ENCODE measurements around the gene TEX35. TPM values are rescaled to one million over a fixed set of nuclear protein-coding genes. Genes with fewer than 3 reads are reported as not detected.

The TEX35 gene
- polyA plus RNA-seq, 1 experiment = not detected

- no peak overlapping the region for H3K4me3 ChIP-seq (ENCODE audit: low read depth, low read length)
- POLR2A ChIA-PET = no interaction called here
- no peak for TF ChIP-seq CTCF (IDR thresholded peaks at IDR 0.05; ENCODE audit: insufficient read depth, low read depth, low read length)
- no peak for DNase-seq (ENCODE audit: low read depth)
- CTCF ChIA-PET = no interaction called here
- H3K36me3 ChIP-seq (ENCODE audit: control insufficient read depth, insufficient read depth, low read length) = no peaks in the 10 kb centered on the region
- no peaks in the 10 kb centered on the region for H3K27me3 ChIP-seq (ENCODE audit: control insufficient read depth, insufficient read depth, low read length)
Observed at GRCh38 chr1:178563099-178563820, 50.4 kb downstream of the TEX35 start.

GRCh38 chr1:178564086-178564782, 51.3 kb downstream of the TEX35 start:
- H3K4me3 ChIP-seq (ENCODE audit: low read depth, low read length) = no peak overlapping the region
- no peak for DNase-seq (ENCODE audit: low read depth)
- H3K27me3 ChIP-seq (ENCODE audit: control insufficient read depth, insufficient read depth, low read length) = no peaks in the 10 kb centered on the region
- CTCF ChIA-PET = interaction anchor here (0.8 to 1.2 kb wide), 3 partner anchors 9 to 24 kb away, joined by 3 to 5 read pairs (median 4); no protein-coding TSS in a partner anchor
- H3K36me3 ChIP-seq (ENCODE audit: control insufficient read depth, insufficient read depth, low read length) = no peaks in the 10 kb centered on the region
- POLR2A ChIA-PET = interaction anchor here (0.6 kb wide), 1 partner anchor 120 kb away, joined by 3 read pairs; no protein-coding TSS in a partner anchor
- no peak for TF ChIP-seq CTCF (IDR thresholded peaks at IDR 0.05; ENCODE audit: insufficient read depth, low read depth, low read length)

- H3K27me3 ChIP-seq (ENCODE audit: control insufficient read depth, insufficient read depth, low read length) = no peaks in the 10 kb centered on the region
- DNase-seq (ENCODE audit: low read depth) = no peak
- ChIA-PET CTCF (interaction anchor here (0.8 to 1.2 kb wide), 3 partner anchors 8 to 23 kb away, joined by 3 to 5 read pairs (median 4); no protein-coding TSS in a partner anchor), POLR2A (interaction anchor here (0.6 kb wide), 1 partner anchor 120 kb away, joined by 3 read pairs; no protein-coding TSS in a partner anchor)
- H3K4me3 ChIP-seq (ENCODE audit: low read depth, low read length) = no peak overlapping the region
- TF ChIP-seq CTCF (IDR thresholded peaks at IDR 0.05; ENCODE audit: insufficient read depth, low read depth, low read length) = no peak
- no peaks in the 10 kb centered on the region for H3K36me3 ChIP-seq (ENCODE audit: control insufficient read depth, insufficient read depth, low read length)
Observed at GRCh38 chr1:178564783-178565180, 51.9 kb downstream of the TEX35 start.

GRCh38 chr1:178565586-178565985, 52.7 kb downstream of the TEX35 start:
- TF ChIP-seq CTCF (IDR thresholded peaks at IDR 0.05; ENCODE audit: insufficient read depth, low read depth, low read length) = no peak
- Histone ChIP-seq H3K36me3 (ENCODE audit: control insufficient read depth, insufficient read depth, low read length) (no peaks in the 10 kb centered on the region), H3K4me3 (ENCODE audit: low read depth, low read length) (no peak overlapping the region), H3K27me3 (ENCODE audit: control insufficient read depth, insufficient read depth, low read length) (no peaks in the 10 kb centered on the region)
- ChIA-PET POLR2A (no interaction called here), CTCF (interaction anchor here (1.1 kb wide), 2 partner anchors 8 to 188 kb away, joined by 3 to 5 read pairs; no protein-coding TSS in a partner anchor)
- no peak for DNase-seq (ENCODE audit: low read depth)

GRCh38 chr1:178566187-178566586, 53.3 kb downstream of the TEX35 start:
- no peaks in the 10 kb centered on the region for H3K36me3 ChIP-seq (ENCODE audit: control insufficient read depth, insufficient read depth, low read length)
- no peak overlapping the region for H3K4me3 ChIP-seq (ENCODE audit: low read depth, low read length)
- TF ChIP-seq CTCF (IDR thresholded peaks at IDR 0.05; ENCODE audit: insufficient read depth, low read depth, low read length) = no peak
- CTCF ChIA-PET = interaction anchor here (1.1 kb wide), 1 partner anchor 187 kb away, joined by 3 read pairs; no protein-coding TSS in a partner anchor
- no peak for DNase-seq (ENCODE audit: low read depth)
- no peaks in the 10 kb centered on the region for H3K27me3 ChIP-seq (ENCODE audit: control insufficient read depth, insufficient read depth, low read length)
- POLR2A ChIA-PET = no interaction called here

Measured in BJ (cell line).